Measurements from ENCODE around the gene CRISP2.
"Not testable (repeated sequence)": the region's sequence is repeated elsewhere in the genome, so short reads cannot be mapped to it uniquely, and the experiment has no call there.

Gene CRISP2

GRCh38 chr6:49713346-49713745, at the start of gene CRISP2:
TSS of gene CRISP2 (minus strand) at chr6:49713543. CDS start at chr6:49709196, 4,347 bp downstream.
- FAIRE-seq: no peak

DNA sequence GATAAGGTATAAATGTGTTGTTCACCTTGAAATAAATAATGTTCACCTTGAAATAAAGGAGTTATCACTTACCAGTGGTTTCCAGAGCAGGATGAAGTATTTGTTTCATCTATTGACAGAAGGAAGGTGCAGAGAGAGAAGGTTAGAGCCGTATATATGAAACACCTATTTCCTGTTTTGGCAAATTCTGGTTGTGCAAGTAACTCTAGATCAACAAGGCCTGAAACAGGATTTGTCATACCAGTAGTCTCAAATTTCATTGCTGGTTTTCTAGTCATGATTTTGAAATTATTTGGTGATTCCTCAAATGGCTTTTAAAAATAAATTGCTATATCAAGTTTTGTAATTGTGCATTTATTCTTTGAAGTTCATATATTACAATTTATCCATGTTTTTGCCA, 30.9 kb upstream of the CRISP2 start, which contains the start of gene CRISP3:
Gene CRISP3 (minus strand): TSS at position 130 of the 400 bp plus-strand sequence. CDS start 21 bp downstream, at position 109.
- DNase-seq (ENCODE audit: insufficient read length, low spot score) (no peak), FAIRE-seq (no peak)

More at GRCh38 chr6:49713346-49713745, at the start of gene CRISP2:
- DNase-seq (ENCODE audit: insufficient read length, low spot score): no peak

- FAIRE-seq (no peak), DNase-seq (ENCODE audit: insufficient read length, low spot score) (no peak)
These were observed 30.1 kb upstream of the CRISP2 start for GRCh38 chr6:49743429-49743828.

DNA sequence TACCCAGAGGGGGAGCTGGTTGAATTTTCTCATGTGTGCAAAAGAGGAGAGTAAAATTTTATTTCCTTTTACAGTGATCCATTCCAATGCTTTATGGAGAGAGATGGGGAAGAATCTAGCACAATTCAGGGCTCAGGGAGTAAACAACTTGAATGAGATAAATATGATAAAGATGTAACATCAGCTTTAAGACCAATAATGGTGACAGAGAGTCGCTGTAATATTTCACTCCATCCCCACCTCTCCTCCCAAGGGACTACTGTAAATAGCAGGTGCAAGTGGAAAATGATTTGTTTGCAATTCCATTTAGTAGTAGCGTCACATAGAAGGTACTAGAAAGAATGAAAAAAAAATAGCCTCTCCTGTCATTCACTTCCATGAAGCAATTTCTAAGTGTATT, 26.1 kb upstream of the CRISP2 start:
- no peak for FAIRE-seq
- no peak for DNase-seq (ENCODE audit: insufficient read length, low spot score)

- DNase-seq (ENCODE audit: insufficient read length, low spot score): no peak
- no peak for FAIRE-seq
These were observed 22.7 kb upstream of the CRISP2 start for GRCh38 chr6:49736017-49736508.

- DNase-seq (ENCODE audit: insufficient read length, low spot score) (no peak), FAIRE-seq (no peak)
These were observed 20.3 kb upstream of the CRISP2 start for GRCh38 chr6:49733680-49734079.

DNA sequence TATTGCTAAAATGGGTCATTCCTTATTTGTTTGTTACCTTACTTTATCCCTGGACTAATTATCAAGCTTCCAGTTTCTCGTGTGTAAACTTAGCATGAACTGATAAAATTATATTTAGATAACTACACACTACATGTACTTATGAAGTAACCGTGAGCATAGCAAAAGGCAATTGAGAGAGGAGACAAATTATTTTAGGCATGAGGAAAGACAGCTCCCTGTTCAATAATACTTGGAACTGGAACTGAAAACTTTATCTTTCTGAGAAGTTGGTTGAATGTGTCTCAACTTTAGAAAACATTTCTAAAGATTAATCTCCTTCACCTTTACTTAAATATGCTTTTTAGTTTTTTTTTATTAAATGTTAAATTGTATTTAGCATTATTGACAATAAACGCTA, 19.4 kb upstream of the CRISP2 start:
- DNase-seq (ENCODE audit: insufficient read length, low spot score): no peak
- FAIRE-seq: no peak

GRCh38 chr6:49730251-49730650, 16.9 kb upstream of the CRISP2 start:
- DNase-seq (ENCODE audit: insufficient read length, low spot score): no peak
- no peak for FAIRE-seq

DNA sequence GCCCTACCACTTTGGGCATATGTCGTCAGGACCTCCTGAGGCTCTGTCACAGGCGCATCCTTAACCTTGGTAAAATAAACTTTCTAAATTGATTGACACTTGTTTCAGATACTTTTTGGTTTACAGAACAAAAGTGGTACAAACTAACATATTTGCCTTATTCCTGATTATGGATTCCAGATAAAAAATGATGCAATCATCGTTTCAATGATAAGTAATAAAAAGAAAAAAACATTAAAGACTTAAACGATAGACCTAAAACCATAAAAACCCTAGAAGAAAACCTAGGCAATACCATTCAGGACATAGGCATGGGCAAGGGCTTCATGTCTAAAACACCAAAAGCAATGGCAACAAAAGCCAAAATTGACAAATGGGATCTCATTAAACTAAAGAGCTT, 10.6 kb upstream of the CRISP2 start:
- not testable (repeated sequence) for FAIRE-seq; DNase-seq (ENCODE audit: insufficient read length, low spot score)

- DNase-seq (ENCODE audit: insufficient read length, low spot score) (no peak), FAIRE-seq (no peak)
These were observed 8.0 kb upstream of the CRISP2 start for GRCh38 chr6:49721297-49721696.

DNA sequence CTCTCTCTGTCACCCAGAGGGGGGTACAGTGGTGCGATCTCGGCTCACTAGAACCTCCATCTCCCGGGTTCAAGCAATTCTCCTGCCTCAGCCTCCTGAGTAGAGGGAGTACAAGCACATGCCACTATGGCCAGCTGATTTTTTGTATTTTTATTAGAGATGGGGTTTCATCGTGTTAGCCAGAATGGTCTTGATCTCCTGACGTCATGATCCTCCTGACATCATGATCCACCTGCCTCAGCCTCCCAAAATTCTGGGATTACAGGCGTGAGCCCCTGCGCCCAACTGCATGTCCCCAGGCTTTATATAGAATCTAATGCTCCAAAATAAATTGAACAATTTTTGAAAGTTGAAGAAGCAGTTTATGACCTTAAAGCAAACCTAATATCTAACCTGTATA, 7.0 kb upstream of the CRISP2 start:
- FAIRE-seq: no peak

GRCh38 chr6:49698478-49698877, 14.9 kb downstream of the CRISP2 start:
- FAIRE-seq: no peak
- DNase-seq (ENCODE audit: insufficient read length, low spot score): no peak

More for the DNA sequence above, 7.0 kb upstream of the CRISP2 start:
- no peak for DNase-seq (ENCODE audit: insufficient read length, low spot score)

- DNase-seq (ENCODE audit: insufficient read length, low spot score): no peak
- FAIRE-seq: no peak
These were observed 19.8 kb downstream of the CRISP2 start for GRCh38 chr6:49693512-49693911.

DNA sequence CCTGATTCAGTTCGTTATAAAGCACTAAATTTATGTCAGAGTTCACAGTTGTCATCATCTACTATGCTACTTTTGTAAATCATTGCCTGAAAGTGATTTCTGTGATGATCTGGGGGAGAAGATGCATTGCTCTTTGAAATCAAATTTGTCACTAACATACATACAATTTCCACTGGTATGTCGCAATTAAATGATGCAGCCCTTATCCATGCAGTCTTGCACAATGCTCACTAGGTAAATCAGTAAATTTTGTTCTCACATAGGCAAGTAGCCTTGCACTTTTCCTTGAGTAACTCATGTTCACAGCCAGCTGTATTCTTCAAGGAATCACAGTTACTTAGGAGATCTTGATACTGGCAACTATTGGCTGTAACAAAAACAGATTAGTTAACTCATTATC, 20.8 kb downstream of the CRISP2 start:
- FAIRE-seq: no peak

GRCh38 chr6:49676671-49677281, 36.6 kb downstream of the CRISP2 start:
- no peak for FAIRE-seq
- DNase-seq (ENCODE audit: insufficient read length, low spot score): no peak

More for the DNA sequence above, 20.8 kb downstream of the CRISP2 start:
- no peak for DNase-seq (ENCODE audit: insufficient read length, low spot score)

DNA sequence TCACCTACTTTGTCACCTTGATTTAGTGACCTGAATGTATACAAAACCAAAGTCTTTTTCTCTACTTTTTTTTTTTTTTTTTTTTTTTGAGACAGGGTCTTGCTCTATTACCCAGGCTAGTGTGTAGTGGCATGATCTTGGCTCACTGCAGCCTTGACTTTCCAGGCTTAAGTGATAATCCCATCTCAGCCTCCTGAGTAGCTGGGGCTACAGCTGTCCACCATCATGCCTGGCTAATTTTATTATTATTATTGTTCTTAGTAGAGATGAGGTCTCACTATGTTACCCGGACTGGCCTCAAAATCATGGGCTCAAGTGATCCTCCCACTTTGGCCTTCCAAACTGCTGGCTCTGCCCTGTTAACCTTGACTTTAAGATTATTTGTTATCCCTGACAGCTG, 37.5 kb downstream of the CRISP2 start:
- FAIRE-seq: no peak
- DNase-seq (ENCODE audit: insufficient read length, low spot score): no peak

- DNase-seq (ENCODE audit: insufficient read length, low spot score): no peak
- FAIRE-seq: no peak
These were observed 45.2 kb downstream of the CRISP2 start for GRCh38 chr6:49668083-49668511.

DNA sequence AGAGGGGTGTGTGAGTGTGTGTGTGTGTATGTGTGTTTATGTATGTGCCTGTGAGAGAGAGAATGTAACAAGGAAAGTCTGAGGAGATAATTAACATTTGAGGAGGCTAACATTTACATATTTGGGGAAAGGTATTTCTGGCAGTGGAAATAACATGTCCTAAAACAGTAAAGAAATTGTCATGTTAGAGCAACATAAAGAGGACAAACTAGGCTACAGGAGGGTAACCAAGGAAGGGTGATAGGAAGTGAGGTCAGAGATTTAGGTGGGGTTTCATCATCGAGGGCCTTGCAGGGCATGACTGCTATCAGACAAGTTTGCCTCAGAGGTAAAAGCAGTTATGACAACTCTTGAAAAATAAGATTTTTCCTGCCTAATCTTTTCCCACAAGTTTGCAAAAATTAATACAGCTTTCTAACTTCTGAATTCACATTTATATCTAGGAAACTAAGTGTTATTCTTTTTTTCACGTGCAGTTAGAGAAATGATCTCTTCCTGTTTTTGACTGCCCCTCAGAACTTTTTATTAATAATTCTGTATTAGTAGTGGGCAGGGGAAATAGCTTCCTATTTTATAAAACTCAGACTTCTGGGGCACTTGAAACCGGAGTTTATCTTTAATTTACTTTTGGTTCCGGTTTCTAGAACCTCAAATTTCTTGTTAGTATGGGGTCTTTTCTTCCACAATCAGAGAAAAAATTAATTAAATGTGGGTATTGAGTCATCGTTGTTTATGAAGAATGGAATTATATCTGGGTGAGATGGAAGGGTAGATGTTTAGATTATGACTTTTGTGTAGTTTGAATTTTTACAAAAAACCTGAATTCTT, 46.2 kb downstream of the CRISP2 start:
- DNase-seq (ENCODE audit: insufficient read length, low spot score) (no peak), FAIRE-seq (no peak)

- DNase-seq (ENCODE audit: insufficient read length, low spot score): no peak
- no peak for FAIRE-seq
These were observed 46.9 kb downstream of the CRISP2 start for GRCh38 chr6:49666480-49666879.

- FAIRE-seq: no peak
- DNase-seq (ENCODE audit: insufficient read length, low spot score): no peak
These were observed 48.5 kb downstream of the CRISP2 start for GRCh38 chr6:49664817-49665216.

DNA sequence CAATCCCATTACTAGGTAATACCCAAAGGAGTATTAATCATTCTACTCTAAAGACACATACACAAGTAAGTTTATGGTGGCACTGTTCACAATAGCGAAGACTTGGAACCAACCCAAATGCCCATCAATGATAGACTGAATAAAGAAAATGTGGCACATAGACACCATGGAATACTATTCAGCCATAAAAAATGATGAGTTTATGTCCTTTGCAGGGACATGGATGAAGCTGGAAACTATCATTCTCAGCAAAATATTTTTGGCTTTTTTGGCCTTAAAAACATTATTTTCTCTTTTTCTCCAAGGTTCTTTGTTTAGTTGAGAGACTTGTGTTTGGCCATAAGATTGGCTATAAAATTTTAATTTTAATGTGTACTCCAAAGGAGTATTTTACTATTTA, 49.3 kb downstream of the CRISP2 start:
- not testable (repeated sequence) for FAIRE-seq; DNase-seq (ENCODE audit: insufficient read length, low spot score)

- FAIRE-seq (no peak), DNase-seq (ENCODE audit: insufficient read length, low spot score) (no peak)
These were observed 50.5 kb downstream of the CRISP2 start for GRCh38 chr6:49662892-49663261.
